Measurements from ENCODE around the gene DUOXA2.

The DUOXA2 gene

GRCh38 chr15:45139770-45140169 is 25.6 kb downstream of the DUOXA2 start:
- H3K4me3 ChIP-seq (ENCODE audit: low read depth, low read length): no peak overlapping the region
- DNase-seq (ENCODE audit: low read depth): peak; percentile 70
- no peak for TF ChIP-seq CTCF (IDR thresholded peaks at IDR 0.05; ENCODE audit: control insufficient read depth, extremely low read depth, insufficient read depth)

- TF ChIP-seq CTCF (IDR thresholded peaks at IDR 0.05; ENCODE audit: control insufficient read depth, extremely low read depth, insufficient read depth): no peak
- no peak overlapping the region for H3K4me3 ChIP-seq (ENCODE audit: low read depth, low read length)
- DNase-seq (ENCODE audit: low read depth): no peak
Measured at GRCh38 chr15:45140557-45141250, 26.6 kb downstream of the DUOXA2 start.

GRCh38 chr15:45141386-45141785 is 27.3 kb downstream of the DUOXA2 start:
- TF ChIP-seq CTCF (IDR thresholded peaks at IDR 0.05; ENCODE audit: control insufficient read depth, extremely low read depth, insufficient read depth): no peak
- DNase-seq (ENCODE audit: low read depth): no peak
- H3K4me3 ChIP-seq (ENCODE audit: low read depth, low read length): no peak overlapping the region

GRCh38 chr15:45143056-45143455 is 28.9 kb downstream of the DUOXA2 start:
- no peak overlapping the region for H3K4me3 ChIP-seq (ENCODE audit: low read depth, low read length)
- DNase-seq (ENCODE audit: low read depth): no peak
- no peak for TF ChIP-seq CTCF (IDR thresholded peaks at IDR 0.05; ENCODE audit: control insufficient read depth, extremely low read depth, insufficient read depth)

- no peak for TF ChIP-seq CTCF (IDR thresholded peaks at IDR 0.05; ENCODE audit: control insufficient read depth, extremely low read depth, insufficient read depth)
- no peak overlapping the region for H3K4me3 ChIP-seq (ENCODE audit: low read depth, low read length)
- no peak for DNase-seq (ENCODE audit: low read depth)
Measured at GRCh38 chr15:45143946-45144345, 29.8 kb downstream of the DUOXA2 start.

- no peak for DNase-seq (ENCODE audit: low read depth)
- TF ChIP-seq CTCF (IDR thresholded peaks at IDR 0.05; ENCODE audit: control insufficient read depth, extremely low read depth, insufficient read depth): no peak
- no peak overlapping the region for H3K4me3 ChIP-seq (ENCODE audit: low read depth, low read length)
Measured at GRCh38 chr15:45144775-45145174, 30.6 kb downstream of the DUOXA2 start.

GRCh38 chr15:45146405-45146804 is 32.3 kb downstream of the DUOXA2 start:
- no peak overlapping the region for H3K4me3 ChIP-seq (ENCODE audit: low read depth, low read length)
- TF ChIP-seq CTCF (IDR thresholded peaks at IDR 0.05; ENCODE audit: control insufficient read depth, extremely low read depth, insufficient read depth): no peak
- DNase-seq (ENCODE audit: low read depth): no peak

Measured in LNCaP clone FGC (cell line).